ENCODE measurements around the gene ARL6IP6.

GRCh38 chr2:152763651-152764050 lies 45.2 kb downstream of the ARL6IP6 start:
- no peak for TF ChIP-seq CTCF (IDR thresholded peaks at IDR 0.05; ENCODE audit: poor library complexity)
- no peak for TF ChIP-seq EZH2 (IDR thresholded peaks at IDR 0.05; ENCODE audit: borderline replicate concordance)
- no peak for TF ChIP-seq EZH2phosphoT487 (IDR thresholded peaks at IDR 0.05; ENCODE audit: low read depth, severe bottlenecking, unreplicated experiment)

Measured in hepatocyte (in vitro differentiated cells).